GM18526 (cell line): Measurements from ENCODE around the gene ABLIM1.

ENCODE experiments used
- POLR2A ChIP-seq: IDR thresholded peaks from 3 replicates; pipeline ENCODE4 v1.6.1; 2011; ENCODE audit not compliant: insufficient read length; ENCODE audit errors: extremely low read depth

The ABLIM1 gene

DNA sequence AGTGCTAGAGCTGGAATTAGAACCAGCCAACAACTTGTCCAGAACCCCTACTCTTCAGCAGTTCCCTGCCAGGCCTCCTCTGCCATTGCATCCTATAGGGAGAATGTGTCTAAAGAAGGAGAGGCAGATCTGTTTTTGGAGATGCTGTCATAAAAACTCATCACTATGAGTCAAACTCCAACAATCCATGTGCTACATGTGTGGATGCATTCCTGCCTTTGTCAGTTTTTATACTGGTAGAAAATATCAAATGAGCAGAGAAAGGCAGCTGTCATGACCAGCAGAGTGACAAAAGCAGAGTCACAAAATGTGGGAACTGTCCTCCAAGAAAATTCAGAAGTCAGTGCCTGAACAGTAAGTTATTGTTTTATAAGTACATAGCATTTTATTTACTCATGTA, 93.0 kb downstream of the ABLIM1 start:
- no peak for TF ChIP-seq POLR2A

DNA sequence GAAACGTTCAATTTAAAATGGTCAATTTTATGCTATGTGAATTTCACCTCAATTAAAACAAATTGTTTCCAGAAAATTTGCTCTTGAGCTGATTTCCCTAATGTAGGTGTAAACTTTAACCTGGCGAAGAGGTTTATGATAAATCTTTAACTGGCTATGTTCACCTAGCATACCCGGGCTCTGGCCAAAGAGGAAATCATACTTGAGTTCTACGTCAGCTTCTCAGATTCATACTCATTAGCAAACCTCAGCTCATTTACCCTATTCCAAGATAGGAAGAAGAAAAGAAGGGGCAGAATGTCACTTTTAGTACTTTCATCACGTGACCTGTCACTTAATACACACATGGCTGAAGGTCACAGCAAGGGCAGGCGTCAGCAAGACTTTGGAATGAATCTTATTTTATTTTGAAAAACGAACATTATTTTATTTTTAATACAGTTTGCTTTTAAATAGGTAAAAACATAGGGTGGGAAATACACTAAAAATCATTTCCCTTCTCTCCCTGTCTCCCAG, 97.0 kb downstream of the ABLIM1 start:
- TF ChIP-seq POLR2A: no peak

DNA sequence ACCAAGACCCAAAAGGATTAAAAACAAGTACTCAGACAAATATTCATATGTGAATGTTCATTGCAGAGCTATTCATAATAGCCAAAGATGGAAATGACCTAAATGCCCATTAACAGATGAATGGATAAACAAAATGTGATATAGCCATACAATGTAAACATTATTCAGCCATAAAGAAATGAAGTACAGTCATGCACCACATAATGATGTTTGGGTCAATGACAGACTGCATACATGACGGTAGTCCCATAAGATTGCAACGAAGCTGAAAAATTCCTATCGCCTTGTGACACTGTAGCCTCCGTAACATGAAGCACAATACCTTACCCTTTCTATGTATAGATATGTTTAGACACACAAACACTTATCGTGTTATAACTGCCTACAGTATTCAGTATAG, 97.9 kb downstream of the ABLIM1 start:
- TF ChIP-seq POLR2A: no peak

- TF ChIP-seq POLR2A: no peak
These were observed 98.4 kb downstream of the ABLIM1 start for GRCh38 chr10:114559636-114560035.

DNA sequence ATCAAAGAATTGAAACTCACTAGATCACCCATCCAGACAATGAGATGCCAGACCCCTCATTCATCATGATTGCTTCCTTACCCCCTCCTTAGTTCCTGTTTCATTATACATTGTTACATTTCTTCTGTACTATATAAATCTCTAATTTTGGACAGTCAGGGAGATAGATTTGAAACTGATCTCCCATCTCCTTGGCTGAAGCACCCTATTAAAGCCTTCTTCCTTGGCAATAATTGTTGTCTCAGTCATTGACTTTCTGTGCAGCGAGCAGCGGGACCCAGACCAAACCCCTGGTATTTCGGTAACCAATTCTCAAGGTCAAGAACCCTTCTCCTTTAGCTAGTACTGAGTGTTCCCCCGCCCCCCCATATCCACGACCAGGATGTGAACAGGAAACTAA, 100.2 kb downstream of the ABLIM1 start:
- no peak for TF ChIP-seq POLR2A

GRCh38 chr10:114556236-114557122, 101.6 kb downstream of the ABLIM1 start:
- no peak for TF ChIP-seq POLR2A

- no peak for TF ChIP-seq POLR2A
These were observed 104.6 kb downstream of the ABLIM1 start for GRCh38 chr10:114553436-114553835.

DNA sequence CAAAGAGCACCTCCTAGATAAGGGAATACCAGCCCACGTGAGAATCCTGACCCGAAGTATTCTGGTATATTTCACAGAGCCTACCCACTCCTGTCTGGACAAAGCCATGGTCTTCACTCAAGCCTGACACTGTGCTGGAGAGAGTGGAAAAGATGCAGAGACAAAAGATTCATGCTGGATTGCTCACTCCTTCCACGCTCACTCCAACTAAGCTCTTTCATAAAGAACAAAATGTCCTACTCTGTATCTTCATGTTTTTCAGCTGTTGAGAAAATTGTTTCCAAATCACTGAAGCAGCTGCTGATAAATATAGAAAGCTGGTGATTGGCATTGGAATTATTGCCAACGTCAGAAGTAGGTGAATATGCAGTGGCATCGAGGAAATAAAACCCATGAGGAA, 106.0 kb downstream of the ABLIM1 start:
- TF ChIP-seq POLR2A: no peak

- no peak for TF ChIP-seq POLR2A
These were observed 106.5 kb downstream of the ABLIM1 start for GRCh38 chr10:114551636-114551972.

GRCh38 chr10:114550756-114551635, 107.1 kb downstream of the ABLIM1 start:
- no peak for TF ChIP-seq POLR2A

DNA sequence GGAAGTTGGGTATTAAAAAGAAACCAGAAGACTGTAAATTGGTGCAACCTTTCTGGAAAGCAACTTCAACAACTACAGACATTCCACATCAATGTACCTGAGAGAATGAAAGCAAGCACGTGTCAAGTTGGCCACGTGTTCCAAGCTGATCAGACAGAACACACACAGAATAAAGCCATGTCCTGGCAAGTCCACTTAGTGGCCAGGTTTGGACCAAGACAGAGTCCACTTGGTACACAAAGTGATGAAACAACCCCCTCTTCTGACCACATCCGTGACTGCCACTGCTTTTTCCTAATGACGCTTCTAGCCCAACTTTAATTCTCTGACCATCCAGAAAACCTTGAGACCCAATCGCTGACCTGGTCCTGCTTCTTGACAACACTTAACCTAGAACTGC, 109.4 kb downstream of the ABLIM1 start:
- TF ChIP-seq POLR2A: no peak

- no peak for TF ChIP-seq POLR2A
These were observed 110.6 kb downstream of the ABLIM1 start for GRCh38 chr10:114547514-114547913.

DNA sequence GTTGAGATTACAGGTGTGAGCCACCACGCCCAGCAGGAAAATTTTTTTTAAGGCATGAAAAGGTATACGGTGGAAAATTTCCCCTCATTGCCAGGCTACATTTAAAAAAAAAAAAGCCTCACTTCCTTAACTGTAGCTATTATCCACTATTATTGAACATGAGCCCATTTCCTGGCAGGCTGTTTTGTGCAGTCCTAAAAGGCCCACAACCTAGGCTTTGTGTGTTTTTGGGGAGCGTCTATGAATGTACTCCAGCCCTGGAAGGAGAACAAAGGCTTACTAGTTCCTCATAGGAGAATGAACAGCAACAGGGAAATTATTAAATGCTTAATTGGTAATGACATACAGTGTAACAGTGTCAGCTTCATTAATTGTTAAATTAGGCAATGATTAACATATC, 111.0 kb downstream of the ABLIM1 start:
- TF ChIP-seq POLR2A: no peak

GRCh38 chr10:114545819-114546218, 112.3 kb downstream of the ABLIM1 start:
- TF ChIP-seq POLR2A: no peak

GRCh38 chr10:114545071-114545470, 113.0 kb downstream of the ABLIM1 start:
- no peak for TF ChIP-seq POLR2A
